AG04449 (cell line): ENCODE measurements around the gene CNTN4.

ENCODE experiments used
- CTCF ChIA-PET: fragments of 350-600 bp; formaldehyde crosslinking; extraction: SDS; loops from one replicate; lab custom pipeline; 2021; ENCODE audit warnings: antibody characterized with exemption; lab: Yijun Ruan, JAX
- POLR2A ChIA-PET: fragments of 400-600, 350-600 bp; formaldehyde crosslinking; extraction: SDS; loops from one replicate; lab custom pipeline; 2020; ENCODE audit warnings: antibody characterized with exemption, inconsistent platforms; lab: Yijun Ruan, JAX
- DNase-seq: peaks from one replicate; pipeline ENCODE4 v3.0.0-alpha.2; 2010; ENCODE audit warnings: low read depth, low spot score
- H3K4me3 ChIP-seq: 2 replicates; pipeline ENCODE4 v1.5.1; 2011; ENCODE audit warnings: low read depth, mild to moderate bottlenecking, control low read depth, low read length
- TF ChIP-seq, protein P1 (sequence below): IDR thresholded peaks from one replicate; pipeline ENCODE4 v1.5.1; 2011; ENCODE audit warnings: mild to moderate bottlenecking, moderate library complexity, low read length, control low read depth, inconsistent platforms; ENCODE audit not compliant: insufficient read depth; ENCODE audit errors: missing control alignments

Gene CNTN4

DNA sequence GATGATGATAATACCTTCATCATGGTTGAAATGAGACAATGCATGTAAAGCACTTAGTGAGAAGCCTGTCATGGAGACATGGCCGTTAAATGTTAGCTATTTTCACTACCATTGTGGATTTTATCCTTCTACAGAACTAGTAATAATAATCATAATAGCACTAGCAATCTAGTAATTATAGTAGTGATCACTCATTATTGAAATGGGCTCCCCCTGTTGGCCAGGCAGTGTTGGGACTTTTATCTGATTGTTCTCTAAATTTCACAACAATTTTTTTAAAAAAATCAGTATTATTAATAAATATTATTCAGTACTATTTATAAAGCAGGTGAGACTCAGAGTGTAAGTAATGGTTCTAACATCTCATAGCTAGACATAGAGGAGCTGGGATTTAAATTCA is 615.3 kb downstream of the CNTN4 start:
- POLR2A ChIA-PET: no interaction called here
- no peak for DNase-seq
- TF ChIP-seq, protein P1, sequence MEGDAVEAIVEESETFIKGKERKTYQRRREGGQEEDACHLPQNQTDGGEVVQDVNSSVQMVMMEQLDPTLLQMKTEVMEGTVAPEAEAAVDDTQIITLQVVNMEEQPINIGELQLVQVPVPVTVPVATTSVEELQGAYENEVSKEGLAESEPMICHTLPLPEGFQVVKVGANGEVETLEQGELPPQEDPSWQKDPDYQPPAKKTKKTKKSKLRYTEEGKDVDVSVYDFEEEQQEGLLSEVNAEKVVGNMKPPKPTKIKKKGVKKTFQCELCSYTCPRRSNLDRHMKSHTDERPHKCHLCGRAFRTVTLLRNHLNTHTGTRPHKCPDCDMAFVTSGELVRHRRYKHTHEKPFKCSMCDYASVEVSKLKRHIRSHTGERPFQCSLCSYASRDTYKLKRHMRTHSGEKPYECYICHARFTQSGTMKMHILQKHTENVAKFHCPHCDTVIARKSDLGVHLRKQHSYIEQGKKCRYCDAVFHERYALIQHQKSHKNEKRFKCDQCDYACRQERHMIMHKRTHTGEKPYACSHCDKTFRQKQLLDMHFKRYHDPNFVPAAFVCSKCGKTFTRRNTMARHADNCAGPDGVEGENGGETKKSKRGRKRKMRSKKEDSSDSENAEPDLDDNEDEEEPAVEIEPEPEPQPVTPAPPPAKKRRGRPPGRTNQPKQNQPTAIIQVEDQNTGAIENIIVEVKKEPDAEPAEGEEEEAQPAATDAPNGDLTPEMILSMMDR: no peak
- CTCF ChIA-PET: no interaction called here
- no peak overlapping the region for H3K4me3 ChIP-seq

- H3K4me3 ChIP-seq: no peak overlapping the region
- POLR2A ChIA-PET: no interaction called here
- TF ChIP-seq, protein P1: no peak
- CTCF ChIA-PET: no interaction called here
- DNase-seq: no peak
These were observed 616.2 kb downstream of the CNTN4 start for GRCh38 chr3:2714834-2715233.

DNA sequence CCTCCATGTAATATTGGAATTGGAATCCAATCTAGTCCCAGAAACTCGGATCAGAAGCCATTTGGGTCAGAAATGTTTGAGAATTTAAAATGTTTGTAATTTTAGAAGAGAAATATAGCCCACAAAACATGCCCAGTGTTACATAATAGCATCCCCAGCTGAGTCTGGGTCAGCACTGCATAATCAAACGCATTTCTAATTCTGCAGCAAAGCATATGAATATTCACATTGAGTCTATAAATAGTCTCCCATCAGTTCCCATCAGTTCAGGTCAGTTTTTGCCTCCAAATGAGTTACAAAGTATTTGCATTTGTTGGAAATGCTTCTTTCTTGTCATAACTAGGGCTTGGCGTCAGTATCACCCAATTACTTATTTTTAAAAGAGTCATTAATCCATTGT is 628.4 kb downstream of the CNTN4 start:
- DNase-seq: no peak
- no peak overlapping the region for H3K4me3 ChIP-seq
- TF ChIP-seq, protein P1: no peak
- CTCF ChIA-PET: no interaction called here
- POLR2A ChIA-PET: no interaction called here

GRCh38 chr3:2727610-2728318 is 629.1 kb downstream of the CNTN4 start:
- no peak for DNase-seq
- POLR2A ChIA-PET: no interaction called here
- no peak overlapping the region for H3K4me3 ChIP-seq
- TF ChIP-seq, protein P1: no peak
- CTCF ChIA-PET: no interaction called here

- ChIA-PET CTCF (no interaction called here), POLR2A (no interaction called here)
- H3K4me3 ChIP-seq: no peak overlapping the region
- TF ChIP-seq, protein P1: no peak
- no peak for DNase-seq
These were observed 633.2 kb downstream of the CNTN4 start for GRCh38 chr3:2731843-2732242.

- ChIA-PET POLR2A (no interaction called here), CTCF (no interaction called here)
- no peak overlapping the region for H3K4me3 ChIP-seq
- no peak for DNase-seq
- TF ChIP-seq, protein P1: no peak
These were observed 636.8 kb downstream of the CNTN4 start for GRCh38 chr3:2735392-2735894.
